Heart right ventricle (tissue), 16 donors: Measurements from ENCODE around the gene TYSND1. TPM values are rescaled to one million over a fixed set of nuclear protein-coding genes. Genes with fewer than 3 reads are reported as not detected.

Experiments used
- ATAC-seq, 8 donors: fragments of 200-7000 bp; cut with Tn5 transposase; one replicate each; pipeline ENCODE4 v1.9.1; 2020; ENCODE audit warnings: mild to moderate bottlenecking in 8 of 8, moderate library complexity in 8 of 8, moderate number of reproducible peaks in 1 of 8
- DNase-seq, 2 donors: peaks; one replicate each; pipeline ENCODE4 v3.0.0-alpha.2; 2020
- H3K27ac ChIP-seq, 10 donors: fragments of 200-600 bp; sonication (generic) in 2 of 10; one replicate each; pipeline versions ENCODE4 v1.5.0 to v1.8.0; 2020 to 2022; ENCODE audit warnings: mild to moderate bottlenecking in 3 of 10
- H3K27me3 ChIP-seq, 7 donors: fragments of 200-600 bp; one replicate each; pipeline ENCODE4 v1.8.0; 2021 to 2022; ENCODE audit warnings: mild to moderate bottlenecking in 2 of 7
- H3K36me3 ChIP-seq, 9 donors: fragments of 200-600 bp; sonication (generic) in 1 of 9; one replicate each; pipeline versions ENCODE4 v1.5.0 to v1.8.0; 2020 to 2022; ENCODE audit warnings: mild to moderate bottlenecking in 2 of 9
- H3K4me1 ChIP-seq, 9 donors: fragments of 200-600 bp; sonication (generic) in 1 of 9; one replicate each; pipeline versions ENCODE4 v1.5.0 to v1.8.0; 2020 to 2022; ENCODE audit warnings: mild to moderate bottlenecking in 4 of 9
- H3K4me3 ChIP-seq, 10 donors: fragments of 200-600 bp; sonication (generic) in 2 of 10; one replicate each; pipeline versions ENCODE4 v1.5.0 to v1.8.0; 2020 to 2022; ENCODE audit warnings: mild to moderate bottlenecking in 7 of 10, moderate library complexity in 2 of 10
- H3K9me3 ChIP-seq, 11 donors: fragments of 200-600 bp in 10 of 11; sonication (generic) in 2 of 11; one replicate each; pipeline versions ENCODE4 v1.5.0 to v1.8.0; 2013 to 2022; ENCODE audit warnings: mild to moderate bottlenecking in 2 of 11, control low read depth in 1 of 11, moderate library complexity in 1 of 11
- CTCF ChIP-seq, 9 donors: fragments of 200-600 bp; sonication (generic) in 2 of 9; IDR thresholded peaks; one replicate each; pipeline versions ENCODE4 v1.5.0 to v1.8.0; 2021 to 2022; ENCODE audit warnings: antibody characterized with exemption in 9 of 9, mild to moderate bottlenecking in 5 of 9, moderate library complexity in 1 of 9
- WGBS, 2 donors: extraction: QIAGEN DNeasy Blood & Tissue Kit; methylation state at CpG; one replicate each; pipeline ENCODE4 v1.1.7; 2013; ENCODE audit warnings: inconsistent platforms in 1 of 2; 5-methylcytosine and 5-hydroxymethylcytosine counted together
- intact Hi-C, 10 donors: fragments of 100-400 bp; cut with DNase I; formaldehyde crosslinking; loops; one replicate each; pipeline versions ENCODE4 v1.11.1 to v1.14.2; 2022
- polyA plus RNA-seq, 2 donors: library from polyadenylated mRNA; stranded (reverse); fragments of 200-250 nt; gene quantifications; one replicate each; pipeline ENCODE4 v1.2.3, GENCODE V29; 2013
- total RNA-seq, 10 donors: library from RNA; stranded (reverse); fragmentation: NEBNext Ultra II Directional in 3 of 10; extraction: Animal tissue kit (Norgen Biotek cat#: 25700) in 3 of 10; gene quantifications; one replicate each; pipeline versions ENCODE4 v1.2.1 to v1.2.4, GENCODE V29; 2021 to 2023
- donor health status: Arrhythmogenic right ventricular cardiomyopathy.
- donor health status: ischemic (EF 13 %, LVEDD 7.1; RV severe dilation, severe dysfunction).
- donor health status: healthy with polysubstance abuse.
- donor health status: DM: no; HTN: yes; CAD: no.
- donor health status: DM: no; HTN: no; CAD: no.
- donor health status: ischemic (EF 25% LVEDD 6.9; RV normal size, moderate dysfunction).
- donor health status: ischemic (EF 25% LVEDD 5.7; RV mildly dilated, moderate dysfunction).
- donor health status: healthy.
- donor health status: DM: yes; HTN: yes; CAD: no.
- donor health status: Ischemic cardiomyopathy.
- donor health status: ischemic (EF 35%, LVEDD 5.7; RV mildly dilated, moderate dysfunction).
- donor health status: nonischemic (EF 11% LVEDD 7.7; RV severe dilation, severe dysfunction).
- donor health status: DM: yes; HTN: yes; CAD: no.
- donor health status: PGD.
- donor health status: ischemic (EF 29% LVEDD 5.4; RV normal size, mild dysfunction).
- donor health status: nonischemic (EF 23%, LVEDD 6.1; RV moderate dilation, normal function).

The TYSND1 gene
- total and polyA plus RNA-seq, 12 donors = 2.6 to 6.5 (median 4.6) TPM

- no peaks in the 10 kb centered on the region for H3K9me3 ChIP-seq
- WGBS, 2 donors = 4 to 6% methylated on average over 56 to 80 of the region's 80 CpGs
- intact Hi-C loops = no loop called here
- H3K27me3 ChIP-seq = peaks cover 0 to 6% (median 0%) of the 10 kb centered on the region in 7 donors
- TF ChIP-seq CTCF (IDR thresholded peaks at IDR 0.05) = peak in 3 of 9 donors; percentile 25 to 34 (median 29)
- ATAC-seq (peak; percentile 85 to 91 (median 88)), DNase-seq (peak; percentile 72 to 84)
- peak within 1 kb of the TSS; percentile 53 to 91 (median 84) for H3K27ac ChIP-seq
- H3K36me3 ChIP-seq = peaks cover 0 to 12% (median 0%) of the 10 kb centered on the region in 9 donors
- peaks cover 0 to 28% (median 21%) of the 10 kb centered on the region in 9 donors for H3K4me1 ChIP-seq
- peak within 1 kb of the TSS; percentile 43 to 87 (median 69) for H3K4me3 ChIP-seq
These were observed 14.1 kb downstream of the TYSND1 start, which contains the start of gene AIFM2 for GRCh38 chr10:70132098-70133029. Gene AIFM2 (minus strand): TSS chr10:70132825. CDS start chr10:70124084, 8,741 bp downstream.

- ATAC-seq (peak in 4 of 8 donors; percentile 1 to 22 (median 12)), DNase-seq (no peak)
- intact Hi-C loops = no loop called here
- Histone ChIP-seq H3K4me3 (peak overlapping the region in 9 of 10 donors; percentile 55 to 87 (median 70)), H3K27me3 (peaks cover 0 to 6% (median 0%) of the 10 kb centered on the region in 7 donors), H3K4me1 (peaks cover 0 to 28% (median 21%) of the 10 kb centered on the region in 9 donors), H3K27ac (peak overlapping the region in 9 of 10 donors; percentile 22 to 91 (median 82)), H3K9me3 (no peaks in the 10 kb centered on the region), H3K36me3 (peaks cover 0 to 12% (median 0%) of the 10 kb centered on the region in 9 donors)
- WGBS, 2 donors = 93 to 95% methylated on average over 4 of the region's 4 CpGs
- no peak for TF ChIP-seq CTCF (IDR thresholded peaks at IDR 0.05)
These were observed 15.0 kb downstream of the TYSND1 start for GRCh38 chr10:70131560-70131937.

GRCh38 chr10:70130878-70131559 lies 15.5 kb downstream of the TYSND1 start:
- intact Hi-C loops = no loop called here
- Histone ChIP-seq H3K36me3 (peaks cover 0 to 13% (median 0%) of the 10 kb centered on the region in 9 donors), H3K4me3 (peak overlapping the region in 6 of 10 donors; percentile 6 to 83 (median 58)), H3K4me1 (peaks cover 0 to 28% (median 21%) of the 10 kb centered on the region in 9 donors), H3K27me3 (peaks cover 0 to 6% (median 0%) of the 10 kb centered on the region in 7 donors), H3K27ac (peak overlapping the region in 6 of 10 donors; percentile 19 to 86 (median 54)), H3K9me3 (no peaks in the 10 kb centered on the region)
- DNase-seq (no peak), ATAC-seq (peak in 3 of 8 donors; percentile 1 to 34 (median 8))
- TF ChIP-seq CTCF (IDR thresholded peaks at IDR 0.05) = no peak
- WGBS, 2 donors = 67 to 76% methylated on average over 10 of the region's 10 CpGs
